Activated CD4-positive, alpha-beta T cell treated with anti-CD3 and anti-CD28 coated beads, Interleukin-2, amount 50 U/mL, for 16 hours (primary cell): ENCODE measurements around the gene INTS1.
A peak's percentile ranks its signal among the peaks of the same experiment; 100 is the strongest.

Experiments used
- DNase-seq: peaks from one replicate; pipeline ENCODE4 v3.0.0-alpha.2; 2020

INTS1 gene

DNA sequence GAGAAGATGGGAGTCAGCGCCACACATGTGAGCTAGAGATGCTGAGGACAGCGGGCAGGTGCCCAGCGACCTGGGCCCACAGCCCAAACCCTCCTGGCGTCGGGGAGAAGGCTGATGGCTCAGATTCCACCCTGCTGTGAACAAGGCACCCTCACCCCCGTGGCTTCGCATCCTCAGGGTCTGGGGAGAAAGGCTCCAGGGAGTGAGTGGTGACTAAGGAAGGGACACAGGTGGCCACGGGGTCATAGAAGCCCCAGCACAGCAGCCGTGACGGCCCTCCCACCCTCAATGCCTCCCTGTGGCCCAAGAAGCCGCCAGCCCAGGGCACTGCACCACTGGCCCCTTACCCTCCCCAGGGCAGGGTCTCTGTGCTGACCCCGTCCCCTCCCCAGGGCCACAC is 19.6 kb downstream of the INTS1 start:
- DNase-seq, result no peak

DNA sequence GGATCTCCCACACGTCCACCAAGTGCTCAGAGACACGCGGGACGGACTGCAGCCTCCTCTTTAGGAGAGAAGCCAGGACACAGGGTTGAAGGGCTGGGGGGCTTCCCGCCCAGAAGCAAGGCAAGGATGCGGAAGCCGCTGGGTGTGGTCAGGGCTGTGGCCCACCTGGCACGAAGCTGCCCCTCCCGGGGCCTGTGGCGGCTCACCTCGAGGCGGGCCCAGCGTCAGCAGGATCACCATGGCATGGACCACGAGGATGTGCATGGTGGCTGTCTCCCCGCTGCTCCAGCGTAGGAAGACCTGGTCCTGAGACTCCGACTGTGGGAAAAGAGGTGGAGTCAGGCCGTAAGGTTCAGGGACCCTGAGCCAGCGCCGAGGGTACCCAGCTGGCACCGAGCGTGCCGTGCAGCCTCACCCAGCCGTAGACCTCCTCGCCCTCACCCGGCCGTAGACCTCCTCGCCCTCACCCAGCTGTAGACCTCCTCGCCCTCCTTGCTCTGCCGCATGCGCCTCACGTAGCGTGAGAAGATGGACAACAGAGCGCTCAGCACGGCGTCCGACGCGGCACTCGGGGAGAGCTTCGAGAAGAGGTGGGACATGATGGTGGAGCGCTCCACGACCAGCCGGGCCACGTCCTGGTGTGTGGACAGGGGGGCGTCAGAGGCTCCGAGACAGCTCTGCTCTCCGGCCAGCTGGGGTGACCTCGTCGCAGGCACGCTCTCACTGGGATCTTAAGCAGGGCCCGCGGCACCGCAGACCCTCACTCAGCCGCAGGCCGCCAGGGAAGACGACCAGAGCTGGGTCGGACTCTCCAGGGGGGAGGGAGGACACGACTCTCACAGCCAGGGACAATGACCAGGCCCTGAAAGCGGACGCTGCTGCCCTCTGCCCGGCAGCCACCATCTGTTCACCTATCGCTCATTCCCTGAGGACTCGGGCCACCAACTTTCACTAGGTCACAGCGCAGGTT is 20.4 kb downstream of the INTS1 start:
- no peak for DNase-seq

DNA sequence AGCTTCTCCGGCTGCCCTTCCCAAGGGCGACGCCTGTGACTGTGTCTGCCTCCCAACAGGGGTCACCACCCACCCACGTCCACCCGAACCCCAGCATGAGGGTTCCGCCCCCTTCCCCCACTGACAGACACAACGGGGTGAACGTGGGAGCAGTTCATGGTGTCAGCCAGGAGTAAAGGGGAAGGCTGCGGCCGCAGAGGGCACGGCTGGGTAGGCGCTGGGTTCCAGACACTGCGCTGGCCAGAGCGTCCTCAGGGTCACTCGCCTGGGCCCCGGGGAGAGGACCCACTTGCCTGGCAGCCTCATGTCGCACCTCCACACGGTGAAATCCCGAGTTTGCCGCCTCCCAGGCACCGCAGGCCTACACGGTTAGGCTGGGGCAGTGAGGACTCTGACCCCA is 21.1 kb downstream of the INTS1 start:
- DNase-seq, result no peak

DNA sequence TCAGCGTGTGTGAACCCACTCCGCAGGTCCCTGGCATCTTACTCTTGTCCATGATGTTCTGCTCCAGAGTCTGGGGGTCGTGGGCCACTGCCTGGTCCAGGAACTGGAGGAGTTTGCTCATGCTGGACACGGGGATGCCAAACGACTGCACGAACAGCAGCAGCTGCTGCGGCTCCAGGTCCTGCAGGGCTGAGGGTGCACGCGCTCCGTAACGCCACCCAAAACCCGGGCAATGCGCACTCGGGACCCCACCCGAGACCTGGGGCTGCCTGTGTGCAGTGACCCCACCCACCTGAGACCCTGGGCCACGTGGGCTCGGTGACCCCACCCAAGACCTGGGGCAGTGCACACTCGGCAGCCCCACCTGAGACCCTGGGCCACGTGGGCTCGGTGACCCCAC is 22.9 kb downstream of the INTS1 start:
- DNase-seq, result no peak

DNA sequence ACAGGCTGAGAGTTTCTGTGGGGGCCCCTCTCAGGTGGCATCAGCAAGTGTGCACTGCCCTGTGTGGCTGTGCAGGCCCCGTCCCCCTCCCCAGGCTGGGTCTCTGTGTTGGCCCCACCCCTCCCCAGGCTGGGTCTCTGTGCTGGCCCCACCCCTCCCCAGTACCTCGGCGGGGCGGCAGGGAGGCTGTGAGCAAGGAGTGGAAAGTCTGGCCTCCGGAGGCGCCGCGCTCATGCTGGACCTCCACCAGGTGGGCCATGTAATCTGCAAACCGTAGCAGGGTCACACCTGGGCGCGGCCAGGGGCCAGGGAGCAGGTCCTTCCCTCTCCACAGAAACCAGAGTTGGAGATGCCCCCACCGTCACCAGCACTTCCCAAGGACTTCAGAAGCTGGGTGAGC is 23.5 kb downstream of the INTS1 start:
- no peak for DNase-seq

DNA sequence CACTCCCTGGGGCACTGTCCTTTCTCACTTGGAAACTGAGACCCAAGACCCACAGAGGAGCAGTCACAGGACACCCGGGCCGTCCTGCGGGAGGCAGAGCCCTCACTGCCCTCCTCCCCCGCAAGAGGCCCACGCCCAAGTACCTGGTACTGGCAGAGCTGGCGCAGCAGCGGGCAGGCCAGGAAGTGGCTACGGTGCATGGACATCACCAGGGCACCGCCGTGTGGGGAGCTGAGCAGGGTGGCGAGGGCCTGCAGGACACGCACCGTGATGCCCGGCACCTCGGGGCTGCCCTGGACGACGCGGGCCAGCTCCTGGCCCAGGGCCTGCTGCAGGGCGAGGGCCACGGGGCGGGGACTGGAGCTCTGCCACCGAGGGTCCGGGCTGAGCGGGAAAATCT is 24.9 kb downstream of the INTS1 start:
- DNase-seq, result no peak

DNA sequence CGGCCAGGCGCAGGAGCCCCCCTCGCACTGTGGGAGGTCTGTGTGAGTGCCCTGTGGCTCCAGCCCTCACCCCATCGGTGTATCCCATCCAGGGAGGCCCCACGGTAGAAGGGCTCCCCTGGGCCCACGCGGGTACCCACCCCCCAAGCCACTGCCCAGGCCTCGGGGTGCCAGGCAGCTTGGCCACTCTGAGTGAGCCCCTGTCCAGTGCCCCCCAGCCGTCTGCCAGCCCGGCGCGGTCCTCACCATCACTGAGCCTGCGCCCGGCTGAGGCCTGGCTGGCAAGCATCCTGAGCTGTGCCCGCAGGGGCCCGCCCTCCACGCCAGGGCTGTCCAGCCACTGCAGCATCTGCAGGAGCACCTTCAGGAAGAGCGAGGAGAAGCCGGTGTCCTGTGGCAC is 25.7 kb downstream of the INTS1 start:
- no peak for DNase-seq

DNA sequence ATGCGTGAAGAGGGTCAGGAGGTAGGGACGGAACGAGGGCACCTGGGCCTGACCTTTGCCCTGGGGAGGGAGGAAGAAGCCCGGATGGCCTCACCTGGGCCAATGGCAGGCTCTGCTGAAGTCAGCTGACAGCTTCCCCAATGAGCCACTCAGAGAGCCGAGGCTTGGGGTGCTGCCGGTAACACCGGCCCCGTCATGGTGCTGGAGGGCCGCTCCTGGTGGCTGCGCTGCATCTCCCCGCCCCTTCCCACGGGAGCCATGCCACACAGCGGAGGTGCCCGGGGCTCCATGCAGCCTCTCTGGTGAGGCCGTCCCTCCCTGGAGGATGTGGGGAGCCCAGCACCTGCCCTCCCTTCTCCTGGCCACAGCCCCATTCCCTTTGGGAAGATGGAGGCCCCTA is 27.3 kb downstream of the INTS1 start:
- DNase-seq, result no peak

DNA sequence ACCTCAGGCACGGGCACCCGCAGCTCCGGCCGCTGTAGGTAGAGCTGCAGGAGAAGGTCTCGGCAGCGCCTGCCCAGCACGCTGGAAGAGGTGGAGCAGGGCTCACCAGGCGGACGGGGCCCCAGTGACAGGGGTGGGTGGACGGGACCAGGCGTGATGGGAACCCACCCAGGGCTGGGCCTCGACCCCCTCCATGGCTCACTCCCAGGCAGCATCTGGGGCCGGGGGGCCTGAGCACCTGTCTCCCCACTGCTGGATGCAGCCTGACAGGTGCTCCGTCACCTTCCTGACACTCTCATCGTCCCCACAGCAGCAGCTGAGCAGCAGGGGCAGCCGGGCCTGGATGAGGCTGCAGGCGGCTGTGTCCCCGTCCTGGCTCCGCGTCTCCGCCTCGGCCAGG is 28.2 kb downstream of the INTS1 start:
- no peak for DNase-seq

DNA sequence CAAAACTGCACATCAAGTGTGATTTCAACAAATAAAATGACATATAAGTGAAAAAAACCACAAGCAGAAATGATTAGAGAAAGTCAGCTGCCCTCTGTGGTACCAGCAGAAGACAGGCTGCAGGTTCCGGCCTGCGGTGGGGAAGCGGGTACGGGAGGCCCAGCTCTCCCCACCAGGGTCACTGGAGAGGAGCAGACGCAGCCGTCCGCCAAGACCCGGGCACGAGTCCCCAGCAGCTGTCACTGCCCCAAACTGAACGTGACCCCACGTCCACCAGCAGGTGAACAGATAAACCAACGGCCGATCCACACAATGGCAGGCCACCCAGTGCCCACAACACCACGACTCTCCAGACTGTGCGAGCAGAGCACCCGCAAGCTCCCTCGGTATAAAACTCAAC is 28.8 kb downstream of the INTS1 start:
- no peak for DNase-seq

DNA sequence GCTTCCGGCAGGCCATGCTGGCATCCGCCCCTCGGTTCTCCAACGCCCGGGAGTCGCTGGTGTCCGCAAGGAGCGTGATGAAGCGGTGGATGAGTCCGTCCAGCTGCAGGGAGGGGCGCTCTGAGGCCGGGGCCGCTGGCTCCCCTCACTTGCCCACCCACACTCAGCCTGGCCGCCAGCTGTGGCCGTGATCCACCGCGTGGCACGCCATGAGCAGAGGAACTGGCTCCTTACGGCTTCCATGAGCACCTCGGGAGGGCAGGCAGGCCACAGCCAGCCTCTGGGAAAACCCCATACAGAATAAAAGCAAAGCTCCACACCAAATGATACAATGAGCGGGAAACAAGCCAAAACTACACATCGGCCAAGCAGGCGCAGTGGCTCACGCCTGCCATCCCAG is 29.5 kb downstream of the INTS1 start:
- no peak for DNase-seq

DNA sequence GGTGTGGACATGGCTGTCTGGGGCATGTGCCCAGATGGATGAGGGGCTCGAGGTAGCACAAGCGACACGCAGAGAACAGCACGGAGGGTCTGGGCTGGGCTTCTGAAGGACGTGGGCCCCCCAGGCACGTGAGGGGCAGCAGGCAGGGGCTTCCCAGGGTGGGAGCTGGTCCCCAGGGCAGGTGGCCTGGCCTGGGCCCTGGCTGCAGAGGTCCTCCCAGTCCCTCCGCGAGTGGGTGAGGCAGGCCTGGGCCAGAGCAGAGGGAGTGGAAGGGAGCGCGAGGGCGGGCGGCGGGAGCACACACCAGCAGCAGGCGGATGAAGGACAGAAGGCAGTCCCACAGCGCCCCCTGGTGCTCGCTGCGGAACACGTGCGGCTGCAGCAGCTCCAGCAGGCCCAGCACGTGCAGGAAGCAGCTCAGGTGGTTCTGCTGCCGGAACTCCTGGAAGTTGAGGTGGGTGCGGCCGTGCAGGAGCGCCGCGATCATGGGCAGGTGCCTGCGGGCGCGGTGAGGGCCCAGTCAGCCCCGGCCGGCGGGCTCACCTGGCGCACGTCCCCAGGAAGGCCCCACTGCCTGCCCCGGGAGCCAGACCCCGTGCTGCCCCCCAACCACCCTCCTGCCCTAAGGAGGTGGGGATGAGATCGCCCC is 30.2 kb downstream of the INTS1 start:
- peak; percentile 89 for DNase-seq

DNA sequence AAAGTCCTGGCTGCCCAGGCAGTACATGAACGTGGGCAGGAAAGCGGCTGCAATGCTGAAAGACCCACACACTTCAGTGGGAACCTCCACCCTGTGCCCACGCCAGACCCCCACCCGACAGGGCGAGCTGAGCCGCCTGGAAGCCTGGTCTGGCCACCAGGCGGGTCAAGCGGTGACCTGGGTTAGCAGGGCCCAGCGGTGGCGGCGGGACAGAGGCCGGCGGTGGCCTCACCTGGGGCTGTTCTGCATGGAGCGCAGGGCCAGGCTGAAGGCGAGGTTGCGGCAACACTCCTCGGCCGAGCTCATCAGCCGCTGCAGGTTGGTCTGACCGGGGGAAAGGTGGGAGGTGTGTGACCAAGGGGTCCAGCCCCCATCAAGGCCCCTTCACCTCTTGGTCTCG is 33.3 kb downstream of the INTS1 start:
- DNase-seq, result no peak

DNA sequence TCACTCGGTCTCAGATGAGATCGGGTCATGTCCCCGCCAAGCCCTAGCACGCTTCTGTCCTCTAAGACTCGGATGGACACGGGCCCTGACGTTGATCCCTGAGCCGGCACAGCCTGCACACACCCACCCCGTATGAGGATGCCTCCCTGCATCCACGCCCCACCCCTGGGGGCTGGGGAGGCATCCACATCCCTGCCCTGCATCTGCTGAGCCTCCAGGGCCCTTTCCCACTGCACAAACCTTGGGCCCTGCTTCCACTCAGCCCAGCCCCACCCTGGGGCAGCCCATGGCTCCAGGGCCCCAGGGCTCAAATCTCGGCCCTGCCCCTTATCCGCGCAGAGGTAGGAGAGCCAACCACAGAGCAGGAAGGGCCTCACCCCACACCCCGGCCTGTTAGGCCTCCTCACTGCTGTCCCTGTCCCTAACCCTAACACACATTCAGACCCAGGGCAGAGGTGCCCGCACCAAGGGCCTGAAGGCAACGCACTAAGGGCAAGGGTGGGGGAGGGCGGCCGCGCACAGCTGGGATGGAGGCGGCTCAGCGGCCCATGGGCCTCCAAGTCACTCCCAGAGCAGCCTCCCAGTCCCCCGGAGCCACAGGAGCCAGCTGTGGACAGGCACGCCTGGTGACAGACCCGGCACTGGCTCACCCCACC is 35.4 kb downstream of the INTS1 start:
- DNase-seq, result no peak

DNA sequence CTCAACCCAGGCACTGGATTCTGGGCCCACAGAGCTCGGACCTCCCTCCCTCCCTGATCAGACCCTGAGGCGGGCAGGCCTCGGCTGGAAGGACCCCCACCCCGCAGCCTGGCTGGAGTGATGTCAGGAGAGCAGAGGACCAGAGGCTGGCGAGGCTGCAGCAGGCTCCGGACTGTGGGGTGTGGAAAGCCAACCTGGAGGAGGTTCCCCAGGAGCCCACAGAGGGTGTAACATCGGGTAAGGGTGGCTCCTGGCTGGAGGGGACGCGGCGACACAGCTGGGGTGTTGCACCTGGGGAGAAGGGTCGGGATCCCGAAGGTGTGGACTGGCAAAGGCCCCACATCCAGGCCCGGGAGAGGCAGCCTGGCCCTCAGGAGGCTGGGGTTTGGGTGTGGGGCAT is 36.0 kb downstream of the INTS1 start:
- DNase-seq, result no peak

DNA sequence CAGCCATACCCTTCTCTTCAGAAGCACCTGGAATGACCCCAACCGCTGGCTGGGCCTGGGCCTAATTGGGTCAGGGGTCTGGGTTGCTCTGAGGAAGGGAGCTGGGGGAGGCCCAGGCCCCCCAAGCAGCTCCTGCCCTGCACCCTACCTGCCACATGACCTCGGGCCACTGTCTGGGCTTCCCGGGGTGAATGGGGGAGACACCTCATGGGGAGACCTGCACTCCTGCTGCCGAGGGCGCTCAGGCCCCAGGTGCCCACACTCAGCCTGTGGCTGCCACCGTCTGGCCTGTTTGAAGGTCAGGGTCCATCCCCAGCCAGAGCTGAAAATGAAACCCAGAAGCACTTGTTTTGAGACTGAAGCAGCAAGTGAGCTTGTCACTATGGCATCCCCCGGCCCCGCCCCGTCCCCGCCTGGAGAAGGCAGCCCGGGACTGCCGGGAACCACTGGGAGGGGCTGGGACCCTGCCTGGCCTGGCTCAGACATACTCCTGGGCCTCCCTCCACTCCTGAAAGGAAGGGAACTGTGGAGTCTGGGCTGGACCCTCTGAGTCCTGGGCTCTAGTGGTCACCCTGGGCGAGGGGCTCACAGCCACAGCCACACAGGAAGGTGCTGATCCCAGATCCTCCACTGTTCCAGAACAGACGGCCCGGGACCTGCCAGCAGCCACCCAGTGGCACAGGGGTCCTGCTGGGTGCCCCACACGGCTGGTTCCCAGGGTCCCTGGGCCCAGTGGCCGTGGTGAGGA is 37.5 kb downstream of the INTS1 start:
- no peak for DNase-seq

DNA sequence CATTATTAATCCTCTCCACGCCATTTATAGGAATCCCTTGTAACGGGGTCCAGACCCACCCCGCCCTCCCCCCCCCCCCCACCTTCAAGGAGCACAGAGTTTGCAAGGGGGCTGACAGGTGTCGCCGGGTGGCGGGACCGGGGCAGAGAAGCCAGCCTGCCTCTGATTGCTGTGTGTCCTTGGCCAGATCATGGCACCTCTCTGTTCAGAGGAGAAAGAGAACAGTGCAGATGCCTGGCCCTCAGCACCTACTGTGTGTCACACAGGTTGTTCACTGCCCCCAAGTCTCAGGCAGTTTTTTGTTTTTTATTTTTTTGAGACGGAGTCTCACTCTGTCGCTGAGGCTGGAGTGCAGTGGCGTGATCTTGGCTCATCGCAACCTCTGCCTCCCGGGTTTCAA is 39.5 kb downstream of the INTS1 start:
- DNase-seq, result no peak

DNA sequence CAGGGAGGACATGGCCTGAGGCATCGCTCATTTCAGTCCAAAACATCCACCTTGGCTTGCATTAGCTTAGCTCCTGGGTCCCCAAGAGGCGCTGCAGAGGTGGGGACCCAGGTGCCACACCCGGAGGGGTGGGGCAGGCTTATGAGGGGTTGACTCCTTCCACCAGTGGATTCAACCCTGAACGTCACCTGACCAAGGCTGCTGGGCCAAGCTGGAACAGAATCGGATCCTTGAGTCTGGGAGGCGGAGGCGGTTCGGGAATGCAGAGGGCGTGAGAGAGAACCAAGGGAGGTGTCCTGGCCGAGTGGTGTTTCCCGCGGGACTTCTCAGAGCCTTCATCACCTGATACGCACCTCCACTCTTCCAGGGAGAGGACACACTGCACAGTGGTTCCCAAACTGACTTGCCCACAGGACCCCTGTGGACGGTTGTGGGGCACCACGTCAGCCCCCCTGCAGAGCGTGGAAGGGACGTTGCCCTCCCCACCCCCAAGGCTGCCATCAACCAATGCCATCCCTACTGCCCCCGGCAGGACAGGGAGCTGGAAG is 40.4 kb downstream of the INTS1 start:
- DNase-seq, result no peak

DNA sequence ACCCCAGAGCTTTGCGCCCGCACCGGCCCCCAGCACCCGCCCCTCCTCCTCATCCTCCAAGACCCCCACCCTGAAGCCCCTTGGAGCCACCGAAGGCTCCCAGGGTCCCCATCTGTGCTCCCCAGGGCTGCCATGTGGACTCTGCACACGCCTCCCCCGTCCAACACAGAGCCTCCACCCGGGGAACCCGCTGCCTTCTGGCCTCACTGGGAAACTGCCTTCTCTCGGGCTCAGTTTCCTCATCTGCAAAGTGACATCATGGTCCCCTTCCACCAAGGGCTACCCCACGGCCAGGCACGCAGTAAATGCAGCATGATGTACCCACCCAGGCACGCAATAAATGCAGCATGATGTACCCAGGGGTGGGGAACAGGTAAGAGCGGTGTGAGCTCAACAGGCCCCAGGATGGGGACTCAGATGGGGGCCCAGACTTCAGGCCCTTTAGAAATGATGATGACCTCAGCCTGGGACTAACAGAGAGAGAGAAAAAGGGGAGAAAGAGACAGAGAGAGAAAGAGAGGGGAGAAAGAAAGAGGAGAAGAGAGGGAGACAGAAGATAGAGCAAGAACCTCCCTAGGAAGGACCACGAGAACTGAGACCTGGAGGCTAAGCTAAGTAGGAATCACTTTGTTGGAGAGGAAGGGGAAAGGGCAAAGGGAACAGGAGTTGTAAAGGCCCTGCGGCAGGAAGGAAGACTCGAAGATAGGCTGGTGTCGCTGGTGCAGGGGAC is 42.4 kb downstream of the INTS1 start:
- DNase-seq, result no peak

DNA sequence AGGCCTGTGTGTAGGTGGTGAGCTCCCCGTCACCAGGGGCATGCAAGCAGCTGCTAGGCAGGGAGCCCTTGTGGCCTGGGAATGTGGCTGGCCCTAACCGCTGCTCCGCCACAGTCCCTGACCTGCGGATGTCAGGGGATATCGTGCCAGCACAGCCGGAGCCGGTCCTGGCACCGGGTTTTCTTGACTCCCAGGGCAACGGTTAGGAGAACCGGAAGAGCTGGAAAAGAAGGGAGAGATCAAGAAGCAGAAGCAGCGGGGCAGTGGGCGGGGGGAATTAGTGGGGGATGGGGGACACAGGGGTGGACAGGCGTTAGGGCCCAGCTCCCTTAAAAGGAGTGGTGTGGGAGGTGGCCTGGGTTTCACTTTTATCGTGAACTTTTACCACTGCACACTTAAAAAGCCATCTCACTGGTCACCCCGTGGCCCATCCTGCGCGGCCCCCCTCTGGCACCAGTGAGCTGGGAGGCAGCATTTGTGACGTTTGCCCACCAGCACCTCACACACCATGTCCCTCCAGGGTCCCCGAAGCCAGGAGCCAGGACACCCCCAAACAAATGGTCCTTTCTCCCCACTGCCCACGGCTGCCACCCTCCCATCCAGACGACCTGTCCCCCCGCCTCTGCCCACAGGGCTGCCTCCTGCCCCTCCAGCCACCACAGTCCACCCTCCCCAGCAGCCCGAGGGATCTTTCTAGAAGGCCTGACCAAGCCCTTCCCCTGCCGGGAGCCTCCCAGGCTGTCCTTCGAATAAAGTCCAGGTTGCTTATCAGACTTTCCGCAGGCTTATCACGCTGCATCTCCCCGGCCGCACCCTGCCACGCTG is 43.2 kb downstream of the INTS1 start:
- no peak for DNase-seq
